Stimulated activated CD4-positive, alpha-beta T cell treated with anti-CD3 and anti-CD28 coated beads, Interleukin-12 subunit alpha, Interleukin-12 subunit beta, amount 100 ng/mL, for 48 hours (primary cell): ENCODE data around the gene PHF11.

Experiments
- DNase-seq, 3 donors: peaks; one replicate each; pipeline ENCODE4 v3.0.0-alpha.2; 2020; ENCODE audit warnings: low read depth in 2 of 3, low spot score in 1 of 3

PHF11 gene

GRCh38 chr13:49497272-49497671, 1.5 kb downstream of the PHF11 start:
- DNase-seq = no peak

DNA sequence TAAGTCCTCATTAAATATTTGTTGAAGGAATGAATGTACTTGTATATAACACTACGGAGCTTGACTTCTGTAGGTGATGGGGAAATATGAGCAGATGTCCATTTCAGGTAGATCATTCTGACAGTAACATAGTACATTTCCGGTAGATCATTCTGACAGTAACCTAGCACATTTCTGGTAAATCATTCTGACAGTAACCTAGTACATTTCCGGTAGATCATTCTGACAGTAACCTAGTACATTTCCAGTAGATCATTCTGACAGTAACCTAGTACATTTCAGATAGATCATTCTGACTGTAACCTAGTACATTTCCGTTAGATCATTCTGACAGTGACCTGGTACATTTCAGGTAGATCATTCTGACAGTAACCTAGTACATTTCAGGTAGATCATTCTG, 2.5 kb downstream of the PHF11 start:
- DNase-seq = no peak

DNA sequence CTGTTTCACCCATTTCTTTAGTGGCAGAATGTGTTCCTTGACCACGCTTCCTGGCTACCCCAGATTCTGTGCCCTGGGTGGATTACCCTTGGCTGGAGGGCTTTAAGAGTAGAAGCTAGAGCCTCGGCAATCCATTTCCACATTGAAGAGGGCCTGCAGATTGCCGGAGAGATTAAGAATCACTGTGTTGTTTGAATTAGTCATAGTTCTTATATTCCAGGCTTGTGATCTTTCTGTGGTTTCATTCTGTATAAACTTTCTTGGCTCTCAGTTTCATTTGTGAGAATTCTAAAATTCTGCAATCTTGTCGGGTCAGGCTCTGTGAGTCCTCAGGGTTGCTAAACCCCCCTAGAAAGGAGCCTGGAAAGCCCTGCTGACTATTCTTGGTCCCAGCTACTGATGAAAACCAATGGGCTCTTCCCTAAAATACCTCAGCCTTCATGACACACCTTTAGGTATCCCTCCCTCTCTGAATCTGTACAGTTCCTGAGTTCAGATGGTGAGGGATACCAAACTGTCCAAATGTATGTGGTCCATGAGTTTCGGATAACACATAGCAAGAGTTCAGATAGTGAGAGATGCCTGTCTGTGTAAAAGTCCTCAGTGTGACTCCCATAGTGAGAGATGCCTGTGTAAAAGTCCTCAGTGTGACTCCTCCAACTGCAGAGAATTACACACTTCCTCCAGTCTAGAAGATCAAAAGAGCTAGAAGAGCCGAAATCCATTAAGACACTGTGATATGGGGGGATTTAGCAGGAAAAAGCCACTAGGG, 4.3 kb downstream of the PHF11 start:
- no peak for DNase-seq

GRCh38 chr13:49502954-49503353, 7.2 kb downstream of the PHF11 start:
- no peak for DNase-seq

- no peak for DNase-seq
Observed at GRCh38 chr13:49503951-49504350, 8.2 kb downstream of the PHF11 start.

DNA sequence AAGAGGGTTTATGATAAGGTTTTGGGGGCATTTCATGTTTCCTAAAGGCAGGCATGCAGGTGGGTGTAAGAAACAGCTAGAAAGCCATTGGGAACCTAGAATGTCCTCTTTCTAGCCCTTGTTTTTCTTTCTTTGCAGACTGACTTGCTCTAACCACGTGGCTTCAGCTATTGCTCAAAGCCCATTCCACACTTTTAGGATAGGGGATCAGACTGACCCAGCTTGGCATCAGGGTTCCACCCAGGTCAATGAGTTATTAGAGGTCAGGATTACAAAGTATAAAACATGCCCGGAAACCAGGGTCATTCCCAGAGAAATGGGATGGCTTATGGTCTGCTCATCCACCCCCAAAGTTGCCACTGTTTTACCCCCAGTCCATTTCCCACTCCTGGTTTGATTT, 16.8 kb downstream of the PHF11 start:
- DNase-seq = no peak

- no peak for DNase-seq
Observed at GRCh38 chr13:49516467-49516866, 20.7 kb downstream of the PHF11 start.

DNA sequence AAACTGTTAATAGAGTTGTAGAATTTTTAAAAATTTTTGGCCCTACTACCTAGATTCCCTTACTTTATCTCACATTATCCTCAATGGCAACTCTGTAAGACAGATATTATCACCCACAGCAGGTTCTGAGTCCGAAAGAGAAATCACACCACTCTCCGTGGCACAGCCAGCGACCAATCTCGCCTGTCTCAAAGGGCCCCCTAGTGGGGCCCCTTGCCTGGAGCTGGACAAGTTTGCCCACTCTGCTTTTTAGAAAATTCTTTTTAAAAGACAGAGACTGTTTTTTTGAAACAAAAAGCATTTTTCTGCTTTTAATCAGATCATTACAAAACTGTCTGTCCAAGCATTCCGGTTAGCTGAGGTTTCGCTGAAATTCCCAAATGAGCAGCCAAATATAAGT, 21.7 kb downstream of the PHF11 start:
- DNase-seq = no peak

GRCh38 chr13:49521224-49521623, 25.5 kb downstream of the PHF11 start:
- no peak for DNase-seq

- no peak for DNase-seq
Observed at GRCh38 chr13:49524740-49525501, 29.2 kb downstream of the PHF11 start.

- no peak for DNase-seq
Observed at GRCh38 chr13:49527123-49527522, 31.4 kb downstream of the PHF11 start.

DNA sequence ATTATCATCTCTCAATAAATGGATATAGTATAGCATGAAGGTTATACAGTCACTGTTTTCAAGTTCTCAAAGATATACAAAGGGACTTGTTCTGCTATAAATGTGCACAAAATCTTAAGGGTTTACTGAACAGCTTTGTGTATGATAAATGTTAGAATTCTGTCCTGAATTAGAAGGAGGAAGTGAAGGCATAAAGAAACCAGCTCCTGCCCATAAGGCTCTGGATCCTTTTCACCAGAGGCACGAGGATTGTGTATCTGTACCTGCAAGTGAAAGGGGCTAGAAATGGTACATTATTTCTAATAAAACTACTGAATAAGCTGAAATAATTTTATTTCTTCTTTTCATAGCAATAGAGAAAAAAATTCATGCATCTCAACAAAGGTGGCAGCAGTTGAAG, 32.4 kb downstream of the PHF11 start:
- DNase-seq = no peak

DNA sequence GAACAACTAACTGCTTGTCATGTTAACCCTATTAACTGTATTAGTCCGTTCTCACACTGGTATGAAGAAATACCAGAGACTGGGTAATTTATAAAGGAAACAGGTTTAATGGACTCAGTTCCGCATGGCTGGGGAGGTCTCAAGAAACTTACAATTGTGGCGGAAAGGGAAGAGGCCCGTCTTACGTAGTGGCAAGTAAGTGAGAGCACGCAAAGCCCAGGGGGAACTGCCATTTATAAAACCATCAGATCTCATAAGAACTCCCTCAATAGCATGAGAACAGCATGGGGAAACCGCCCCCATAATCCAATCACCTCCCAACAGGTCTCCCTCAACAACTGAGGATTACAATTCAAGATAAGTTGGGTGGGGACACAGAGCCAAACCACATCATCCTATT, 34.7 kb downstream of the PHF11 start:
- DNase-seq = no peak

DNA sequence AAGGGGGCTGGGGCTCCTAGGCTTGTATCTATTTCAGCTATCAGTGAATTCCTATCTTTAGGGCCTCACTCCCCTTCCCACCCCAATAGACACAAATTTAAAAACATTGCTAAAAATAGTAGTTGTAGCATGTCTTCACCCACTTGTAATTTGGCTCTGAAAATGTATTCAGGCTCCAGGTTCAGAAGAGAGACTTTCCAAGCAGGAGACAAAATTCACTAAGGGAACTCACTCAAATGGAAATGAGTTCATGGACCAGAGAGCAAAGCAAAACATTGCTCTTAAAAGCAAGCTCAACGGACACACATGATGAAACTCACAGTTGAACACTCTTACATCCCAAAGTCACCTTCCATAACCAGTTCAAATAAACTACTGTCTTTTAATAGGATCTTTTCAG, 36.8 kb downstream of the PHF11 start:
- DNase-seq = no peak

DNA sequence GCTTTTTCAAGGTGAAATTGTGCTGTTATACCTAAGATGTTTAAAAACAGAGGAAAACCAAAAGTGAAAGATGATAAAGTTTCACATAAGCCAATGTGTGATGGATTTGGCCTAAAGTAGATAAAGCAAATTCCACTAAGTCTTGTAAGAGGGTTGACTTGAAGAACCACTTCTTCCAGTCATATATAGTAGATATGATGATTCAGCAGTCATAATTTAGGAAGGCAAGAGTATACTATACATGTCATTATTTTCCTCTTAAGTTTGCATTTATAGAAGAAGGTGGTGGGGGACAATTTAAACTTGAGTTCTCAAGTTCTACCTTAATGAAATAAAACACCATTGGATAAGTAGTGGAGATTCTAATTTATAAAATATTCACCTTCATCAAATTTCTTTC, 37.3 kb downstream of the PHF11 start:
- no peak for DNase-seq

DNA sequence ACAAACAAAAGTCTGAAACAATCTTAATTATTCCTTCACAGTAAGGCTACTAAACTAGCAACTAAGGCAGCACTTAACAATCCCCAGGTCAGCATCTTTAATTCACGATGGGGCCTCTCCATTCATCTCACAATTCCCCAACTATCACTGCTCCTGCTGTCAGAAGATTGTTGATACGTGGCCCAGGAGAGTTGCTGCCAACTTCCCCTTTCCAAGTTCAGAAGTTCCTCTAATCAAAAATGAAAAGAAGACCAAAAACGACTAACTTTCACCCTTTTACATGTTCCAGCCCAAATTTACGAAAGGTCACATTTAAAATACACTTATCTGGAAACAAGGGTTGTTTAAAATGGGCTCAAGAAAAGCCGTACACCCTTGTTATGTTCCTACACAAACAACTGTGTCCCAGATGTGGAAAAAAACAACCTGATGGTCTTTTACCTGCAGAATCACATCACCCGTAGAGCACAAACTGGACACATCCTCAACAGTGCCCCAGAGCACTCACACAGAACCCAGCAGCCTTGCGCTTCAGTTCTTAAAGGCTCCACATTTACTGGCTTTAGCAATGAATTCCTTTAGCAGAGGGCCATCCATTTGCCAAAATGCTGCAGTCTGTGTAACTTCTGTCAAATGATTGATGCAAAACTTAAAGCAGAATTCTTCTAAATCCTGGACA, 38.0 kb downstream of the PHF11 start:
- no peak for DNase-seq

DNA sequence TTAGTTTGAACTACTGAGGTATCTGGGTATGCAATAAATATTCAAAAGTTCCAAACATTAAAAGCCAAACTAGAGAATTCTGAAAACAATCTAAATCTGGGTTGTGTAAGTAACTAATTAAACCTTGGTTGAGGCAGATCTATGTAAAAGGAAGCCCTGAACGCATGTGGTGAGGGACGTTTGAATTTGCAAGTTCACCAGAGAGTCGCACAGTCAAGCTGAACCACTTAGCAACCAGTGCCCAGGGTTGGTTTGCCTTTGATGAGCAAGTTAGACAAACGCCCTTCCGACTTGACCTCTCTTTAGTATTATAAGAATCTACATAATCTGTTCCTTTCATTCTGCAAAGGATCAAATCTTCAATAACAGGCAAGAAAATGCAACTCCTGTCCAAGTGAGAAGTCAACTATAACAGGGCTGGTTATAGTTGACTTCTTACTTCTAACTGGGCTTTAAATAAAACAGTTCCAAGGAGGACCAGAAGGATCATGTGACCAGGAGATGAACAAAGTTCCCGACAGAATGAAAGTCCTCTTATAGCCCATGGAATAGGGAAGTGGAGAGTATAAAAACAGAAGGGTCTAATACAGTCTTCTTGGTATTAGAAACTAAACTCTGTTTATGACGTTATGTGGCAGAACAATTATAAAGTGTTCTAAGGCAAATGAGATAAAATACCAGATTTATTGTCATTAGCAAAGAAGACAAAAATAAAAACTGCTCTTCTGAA, 40.6 kb downstream of the PHF11 start:
- DNase-seq = no peak

DNA sequence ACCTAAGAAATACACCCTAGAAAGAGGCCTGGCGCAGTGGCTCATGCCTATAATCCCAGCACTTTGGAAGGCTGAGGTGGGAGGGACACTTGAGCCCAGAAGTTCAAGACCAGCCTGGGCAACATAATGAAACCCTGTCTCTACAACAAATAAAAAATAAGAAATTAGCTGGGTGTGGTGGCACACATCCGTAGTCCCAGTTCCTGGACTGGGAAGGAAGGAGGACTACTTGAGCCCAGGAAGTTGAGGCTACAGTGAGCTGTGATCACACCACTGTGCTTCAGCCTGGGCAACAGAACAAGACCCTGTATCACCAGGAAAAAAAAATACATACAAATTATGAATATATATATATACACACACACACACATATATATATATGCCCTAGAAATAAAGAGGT, 42.7 kb downstream of the PHF11 start:
- no peak for DNase-seq

DNA sequence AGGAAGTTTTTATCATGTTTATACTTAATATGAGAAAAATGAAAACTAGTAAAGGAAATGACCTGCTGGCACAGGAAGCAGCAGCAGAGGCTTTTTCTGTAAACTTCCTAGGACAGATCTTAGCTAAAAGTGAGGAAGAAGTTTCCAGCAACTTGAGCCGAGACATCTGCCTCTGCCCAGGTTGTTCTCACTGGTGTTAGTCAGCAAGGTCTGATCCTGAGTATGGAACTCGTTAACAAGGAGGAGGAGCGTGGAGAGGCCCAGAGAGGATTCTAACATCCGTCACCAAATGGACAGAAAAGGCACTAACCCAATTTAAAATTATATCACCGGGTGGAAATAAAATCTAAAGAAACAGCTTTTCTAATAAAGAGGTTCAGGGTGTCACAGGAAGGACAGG, 43.6 kb downstream of the PHF11 start:
- no peak for DNase-seq

DNA sequence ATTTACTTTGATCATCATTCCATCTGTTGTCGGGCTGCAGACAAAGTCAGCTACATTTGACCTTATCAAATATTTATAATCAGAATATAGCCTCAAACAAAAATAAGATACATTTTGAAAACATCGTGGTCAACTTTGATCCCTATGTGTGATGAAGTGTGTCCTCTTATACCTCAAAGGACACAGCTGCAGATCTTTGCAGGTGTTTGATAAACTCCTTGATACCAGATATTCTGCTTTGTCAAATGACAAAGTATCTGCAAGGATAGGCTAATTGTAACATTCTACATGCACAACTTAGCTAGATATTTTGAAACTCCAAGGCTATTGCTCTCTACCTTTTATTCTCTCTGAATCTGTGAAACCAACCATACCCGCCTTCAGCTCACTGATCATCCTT, 44.0 kb downstream of the PHF11 start:
- no peak for DNase-seq

DNA sequence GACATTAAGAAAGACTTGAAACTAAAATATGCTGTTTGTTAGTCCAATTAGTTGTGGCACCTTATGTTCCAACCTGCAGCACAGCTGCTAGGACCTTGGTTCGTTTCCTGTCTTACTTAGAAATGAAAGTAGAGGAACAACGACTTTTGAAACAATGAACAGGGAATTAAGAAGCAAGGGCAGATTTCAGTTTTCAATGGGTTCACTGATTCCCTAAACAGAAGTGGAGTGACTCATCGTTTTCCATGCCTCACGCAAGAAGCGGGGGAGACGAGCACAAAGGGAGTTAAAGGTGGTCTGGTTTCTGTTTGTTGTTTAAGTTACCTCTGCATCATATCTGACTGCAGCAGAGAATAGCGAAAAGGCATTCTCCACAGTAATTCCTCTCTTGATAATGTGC, 44.8 kb downstream of the PHF11 start:
- no peak for DNase-seq

DNA sequence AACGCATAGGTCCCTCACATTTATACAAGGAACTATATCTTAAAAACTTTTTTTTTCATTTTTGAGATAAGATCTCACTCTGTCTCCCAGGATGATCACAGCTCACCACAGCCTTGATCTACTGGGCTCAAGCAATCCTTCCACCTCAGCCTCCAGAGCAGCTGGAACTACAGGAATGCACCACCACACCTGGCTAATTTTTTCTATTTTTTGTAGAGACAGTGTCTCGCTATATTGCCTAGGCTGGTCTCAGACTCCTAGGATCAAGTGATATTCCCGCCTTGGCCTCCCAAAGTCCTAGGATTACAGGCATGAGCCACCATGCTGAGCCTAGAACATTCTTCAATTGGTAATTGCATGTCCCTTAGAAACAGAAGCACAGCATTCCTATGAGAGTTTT, 47.9 kb downstream of the PHF11 start:
- DNase-seq = no peak
